ENCODE results near the gene COX4I1. TPM values are rescaled to one million over a fixed set of nuclear protein-coding genes. Genes with fewer than 3 reads are reported as not detected.

Gene COX4I1
- total and polyA plus RNA-seq, 4 donors, result 245 to 1,007 (median 419) TPM

DNA sequence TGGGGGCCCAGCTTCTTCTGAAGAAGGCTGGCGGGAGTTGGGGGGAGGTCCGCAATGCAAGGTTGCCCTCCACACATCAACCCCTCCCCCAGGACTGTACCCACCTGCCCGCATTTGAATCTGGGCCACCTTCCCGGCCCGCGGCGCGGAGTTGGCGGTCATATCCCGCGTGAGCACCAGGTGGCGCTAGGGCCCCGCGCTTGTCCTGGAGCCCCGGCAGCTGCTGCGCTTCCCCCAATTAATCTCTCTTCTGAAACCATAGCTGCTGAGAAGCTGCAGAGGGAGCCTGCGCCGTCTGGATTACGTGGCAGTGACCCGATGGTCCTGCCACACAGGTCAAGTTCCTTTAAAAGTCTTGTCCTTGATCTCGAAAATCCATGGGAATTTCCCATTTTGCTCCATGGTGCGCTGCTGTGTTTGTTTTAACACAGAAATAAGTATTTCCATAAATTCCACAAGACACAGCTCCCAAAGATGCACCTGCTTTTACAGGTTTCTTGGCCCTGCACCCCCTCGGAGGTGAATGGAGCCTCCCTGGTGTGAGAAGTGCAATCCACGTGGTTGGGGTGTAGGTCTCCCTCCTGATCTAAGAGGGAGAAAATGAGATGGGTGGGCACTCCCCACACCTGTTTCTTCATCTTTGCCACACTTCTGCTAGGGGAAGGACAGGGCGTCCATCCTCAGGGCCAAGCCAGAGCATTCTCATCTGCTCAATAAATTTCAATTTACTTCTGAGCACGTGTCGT lies 22.1 kb downstream of the COX4I1 start:
- peak; percentile 91 for ATAC-seq (ENCODE audit: low FRiP score)
- Histone ChIP-seq H3K4me1 (ENCODE audit: control insufficient read depth in 1 of 2, insufficient read depth in 2 of 2, low read length in 2 of 2) (no peaks in the 10 kb centered on the region), H3K27me3 (ENCODE audit: control insufficient read depth in 1 of 2, insufficient read depth in 2 of 2, low read length in 1 of 2) (no peaks in the 10 kb centered on the region), H3K27ac (ENCODE audit: low read depth in 1 of 2, low read length in 2 of 2) (no peak overlapping the region), H3K4me3 (ENCODE audit: low read length in 2 of 2) (no peak overlapping the region), H3K9me3 (ENCODE audit: control insufficient read depth, low read length) (no peaks in the 10 kb centered on the region), H3K36me3 (ENCODE audit: control insufficient read depth in 1 of 2, insufficient read depth in 2 of 2, low read length in 1 of 2) (no peaks in the 10 kb centered on the region)
- DNase-seq, result peak; percentile 84 to 93
- intact Hi-C loops (cut with DNase I), result loop anchor here (1.0 to 10.0 kb wide), 3 partner anchors 163 to 195 kb away; no protein-coding TSS in a partner anchor
- WGBS, 2 donors, result 15% methylated on average over 27 of the region's 27 CpGs

DNA sequence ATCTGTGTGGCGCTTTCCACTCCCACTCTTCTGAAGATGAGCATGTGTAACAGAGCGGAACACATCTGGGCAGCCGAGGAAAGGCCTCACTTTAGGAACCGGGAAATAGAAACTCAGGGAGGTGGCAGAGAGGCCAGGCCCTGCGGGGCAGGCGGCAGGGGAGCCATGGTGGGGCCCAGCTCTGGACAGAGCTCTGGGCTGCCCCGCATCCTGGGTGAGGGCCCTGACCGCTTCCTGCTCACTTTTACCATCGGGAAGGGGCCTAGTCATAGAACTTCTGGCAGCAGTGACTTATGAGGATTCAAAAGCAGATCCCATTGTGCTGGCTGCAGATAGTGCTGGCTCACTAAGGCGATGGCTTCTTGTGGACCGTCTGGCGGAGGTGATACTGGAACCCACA lies 22.6 kb downstream of the COX4I1 start:
- no peaks in the 10 kb centered on the region for H3K9me3 ChIP-seq (ENCODE audit: control insufficient read depth, low read length)
- H3K36me3 ChIP-seq (ENCODE audit: control insufficient read depth in 1 of 2, insufficient read depth in 2 of 2, low read length in 1 of 2), result no peaks in the 10 kb centered on the region
- no peaks in the 10 kb centered on the region for H3K27me3 ChIP-seq (ENCODE audit: control insufficient read depth in 1 of 2, insufficient read depth in 2 of 2, low read length in 1 of 2)
- H3K4me3 ChIP-seq (ENCODE audit: low read length in 2 of 2), result no peak overlapping the region
- WGBS, 2 donors, result 91 to 93% methylated on average over 12 of the region's 12 CpGs
- H3K27ac ChIP-seq (ENCODE audit: low read depth in 1 of 2, low read length in 2 of 2), result no peak overlapping the region
- peak in 1 of 2 donors; percentile 52 for DNase-seq
- no peak for ATAC-seq (ENCODE audit: low FRiP score)
- intact Hi-C loops (cut with DNase I), result loop anchor here in 1 of 2 donors (2.0 to 10.0 kb wide), 2 partner anchors 163 to 195 kb away; no protein-coding TSS in a partner anchor
- no peaks in the 10 kb centered on the region for H3K4me1 ChIP-seq (ENCODE audit: control insufficient read depth in 1 of 2, insufficient read depth in 2 of 2, low read length in 2 of 2)

DNA sequence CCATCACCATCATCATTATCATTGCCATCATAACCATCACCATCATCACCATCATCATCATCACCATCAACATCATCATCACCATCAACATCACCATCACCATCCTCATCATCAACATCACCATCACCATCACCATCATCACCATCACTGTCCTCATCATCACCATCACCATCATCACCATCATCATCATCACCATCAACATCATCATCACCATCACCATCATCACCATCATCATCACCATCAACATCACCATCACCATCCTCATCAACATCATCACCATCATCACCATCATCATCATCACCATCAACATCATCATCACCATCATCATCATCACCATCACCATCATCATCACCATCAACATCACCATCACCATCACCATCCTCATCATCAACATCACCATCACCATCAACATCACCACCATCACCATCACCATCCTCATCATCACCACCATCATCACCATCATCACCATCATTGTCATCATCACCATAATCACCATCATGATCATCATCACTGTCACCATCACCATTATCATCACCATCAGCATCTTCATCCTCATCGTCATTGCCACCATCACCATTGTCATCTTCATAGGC lies 23.9 kb downstream of the COX4I1 start:
- ATAC-seq (ENCODE audit: low FRiP score) (no peak), DNase-seq (no peak)
- no peaks in the 10 kb centered on the region for H3K9me3 ChIP-seq (ENCODE audit: control insufficient read depth, low read length)
- H3K4me3 ChIP-seq (ENCODE audit: low read length in 2 of 2), result no peak overlapping the region
- no peak overlapping the region for H3K27ac ChIP-seq (ENCODE audit: low read depth in 1 of 2, low read length in 2 of 2)
- H3K36me3 ChIP-seq (ENCODE audit: control insufficient read depth in 1 of 2, insufficient read depth in 2 of 2, low read length in 1 of 2), result no peaks in the 10 kb centered on the region
- intact Hi-C loops (cut with DNase I), result loop anchor here in 1 of 2 donors (2.0 to 10.0 kb wide), 2 partner anchors 161 to 193 kb away; no protein-coding TSS in a partner anchor
- WGBS, 2 donors, result 96 to 97% methylated on average over 1 of the region's 1 CpG
- no peaks in the 10 kb centered on the region for H3K4me1 ChIP-seq (ENCODE audit: control insufficient read depth in 1 of 2, insufficient read depth in 2 of 2, low read length in 2 of 2)
- H3K27me3 ChIP-seq (ENCODE audit: control insufficient read depth in 1 of 2, insufficient read depth in 2 of 2, low read length in 1 of 2), result no peaks in the 10 kb centered on the region

DNA sequence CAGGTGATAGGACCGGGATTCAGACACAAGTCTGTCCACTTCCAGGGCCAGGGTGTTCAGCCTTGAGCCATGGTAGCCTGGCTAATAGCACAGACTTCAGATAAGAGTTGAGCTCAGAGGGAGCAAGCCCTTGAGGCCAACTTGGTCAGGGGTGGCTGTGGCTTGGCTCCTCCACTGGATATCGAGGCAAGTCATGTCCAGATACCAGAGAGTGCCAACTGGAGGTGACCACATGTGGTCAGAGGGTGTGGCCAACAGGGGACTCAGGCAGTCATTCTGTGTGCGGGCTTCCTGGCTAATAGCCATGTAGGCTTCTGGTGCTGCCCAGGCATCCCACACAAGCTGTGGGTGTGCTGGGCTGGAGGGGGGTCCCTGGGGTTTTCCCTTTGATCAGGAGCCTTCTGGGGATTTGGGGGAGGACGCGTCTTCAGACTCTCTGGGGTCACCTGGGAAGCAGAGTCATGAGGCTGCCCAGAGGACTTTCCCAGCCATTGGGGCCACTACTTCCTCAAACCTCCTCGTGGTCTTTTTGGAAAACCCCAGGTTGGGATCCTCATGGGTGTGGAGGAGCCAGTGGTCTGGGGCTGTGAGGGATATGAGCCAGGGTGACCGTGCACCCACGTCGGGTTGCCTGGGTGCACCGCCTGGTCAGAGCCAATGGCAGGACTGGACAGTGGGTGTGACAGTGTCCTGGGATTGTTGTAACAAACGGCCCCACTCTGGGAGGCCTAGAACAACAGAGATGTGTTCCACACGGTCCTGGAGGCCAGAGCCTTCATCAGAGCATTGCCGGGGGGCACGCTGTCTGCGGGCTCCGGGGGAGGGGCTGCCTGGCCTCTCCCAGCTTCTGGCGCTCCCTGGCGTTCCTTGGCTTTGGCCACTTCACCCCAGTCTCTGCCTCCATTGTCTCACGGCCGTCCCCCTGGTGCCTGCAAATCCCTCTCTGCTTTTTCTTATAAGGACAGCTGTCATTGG lies 25.0 kb downstream of the COX4I1 start:
- DNase-seq, result peak; percentile 39 to 50
- H3K4me3 ChIP-seq (ENCODE audit: low read length in 2 of 2), result no peak overlapping the region
- intact Hi-C loops (cut with DNase I), result loop anchor here in 1 of 2 donors (10.0 kb wide), 1 partner anchor 160 kb away; no protein-coding TSS in a partner anchor
- no peaks in the 10 kb centered on the region for H3K36me3 ChIP-seq (ENCODE audit: control insufficient read depth in 1 of 2, insufficient read depth in 2 of 2, low read length in 1 of 2)
- H3K27ac ChIP-seq (ENCODE audit: low read depth in 1 of 2, low read length in 2 of 2), result no peak overlapping the region
- no peak for ATAC-seq (ENCODE audit: low FRiP score)
- no peaks in the 10 kb centered on the region for H3K27me3 ChIP-seq (ENCODE audit: control insufficient read depth in 1 of 2, insufficient read depth in 2 of 2, low read length in 1 of 2)
- H3K4me1 ChIP-seq (ENCODE audit: control insufficient read depth in 1 of 2, insufficient read depth in 2 of 2, low read length in 2 of 2), result no peaks in the 10 kb centered on the region
- WGBS, 2 donors, result 76 to 84% methylated on average over 20 of the region's 20 CpGs
- no peaks in the 10 kb centered on the region for H3K9me3 ChIP-seq (ENCODE audit: control insufficient read depth, low read length)

DNA sequence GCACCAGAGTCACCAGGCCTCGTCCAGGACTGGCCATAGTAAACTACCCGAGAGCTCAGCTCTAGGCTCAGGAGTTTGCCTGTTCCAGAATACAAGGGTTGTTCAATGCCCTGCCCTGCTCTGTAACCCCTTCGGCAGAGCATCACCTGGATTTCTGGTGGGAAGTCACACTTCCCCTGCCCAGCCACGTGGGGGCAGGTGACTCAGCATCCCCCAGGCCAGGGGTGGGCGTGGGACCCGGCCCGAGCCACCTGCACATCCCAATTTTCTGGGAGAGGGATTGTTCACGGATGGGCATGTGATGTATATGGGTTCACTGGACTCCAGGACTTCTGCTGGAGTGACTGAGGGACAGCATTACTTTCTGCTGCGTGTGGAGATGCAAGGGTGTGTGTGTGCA lies 25.8 kb downstream of the COX4I1 start:
- DNase-seq (peak; percentile 25 to 36), ATAC-seq (ENCODE audit: low FRiP score) (no peak)
- Histone ChIP-seq H3K27me3 (ENCODE audit: control insufficient read depth in 1 of 2, insufficient read depth in 2 of 2, low read length in 1 of 2) (no peaks in the 10 kb centered on the region), H3K36me3 (ENCODE audit: control insufficient read depth in 1 of 2, insufficient read depth in 2 of 2, low read length in 1 of 2) (no peaks in the 10 kb centered on the region), H3K27ac (ENCODE audit: low read depth in 1 of 2, low read length in 2 of 2) (no peak overlapping the region), H3K4me1 (ENCODE audit: control insufficient read depth in 1 of 2, insufficient read depth in 2 of 2, low read length in 2 of 2) (no peaks in the 10 kb centered on the region), H3K4me3 (ENCODE audit: low read length in 2 of 2) (no peak overlapping the region), H3K9me3 (ENCODE audit: control insufficient read depth, low read length) (no peaks in the 10 kb centered on the region)
- intact Hi-C loops (cut with DNase I), result loop anchor here in 1 of 2 donors (10.0 kb wide), 1 partner anchor 159 kb away; no protein-coding TSS in a partner anchor
- WGBS, 2 donors, result 62 to 64% methylated on average over 9 of the region's 9 CpGs

DNA sequence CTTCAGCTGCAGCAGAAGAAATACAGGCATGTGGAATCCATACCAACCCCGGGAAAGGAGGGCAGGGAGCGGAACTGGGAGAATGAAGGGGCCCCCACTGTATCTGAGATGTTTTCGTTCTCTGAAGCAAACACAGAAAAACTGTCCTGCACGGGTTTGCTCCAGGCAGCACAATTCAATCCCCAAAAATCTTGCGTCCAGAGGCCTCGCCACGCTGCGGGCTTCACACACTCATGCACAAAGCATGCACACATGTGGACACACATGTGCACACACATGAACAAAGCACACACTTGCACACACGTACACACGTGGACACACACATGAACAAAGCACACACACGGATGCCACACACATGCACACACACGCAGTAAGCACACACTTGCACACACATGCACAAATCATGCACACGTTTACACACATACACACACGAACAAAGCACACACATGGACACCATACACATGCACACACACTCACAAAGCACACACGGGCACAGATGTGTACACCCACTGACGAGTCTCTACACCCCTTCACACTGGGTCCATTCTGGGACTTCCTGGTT lies 27.3 kb downstream of the COX4I1 start:
- no peak overlapping the region for H3K27ac ChIP-seq (ENCODE audit: low read depth in 1 of 2, low read length in 2 of 2)
- H3K27me3 ChIP-seq (ENCODE audit: control insufficient read depth in 1 of 2, insufficient read depth in 2 of 2, low read length in 1 of 2), result no peaks in the 10 kb centered on the region
- DNase-seq (peak in 1 of 2 donors; percentile 48), ATAC-seq (ENCODE audit: low FRiP score) (no peak)
- no peak overlapping the region for H3K4me3 ChIP-seq (ENCODE audit: low read length in 2 of 2)
- H3K4me1 ChIP-seq (ENCODE audit: control insufficient read depth in 1 of 2, insufficient read depth in 2 of 2, low read length in 2 of 2), result no peaks in the 10 kb centered on the region
- 75 to 76% methylated on average over 16 of the region's 16 CpGs for WGBS, 2 donors
- intact Hi-C loops (cut with DNase I), result loop anchor here in 1 of 2 donors (10.0 kb wide), 1 partner anchor 158 kb away; no protein-coding TSS in a partner anchor
- no peaks in the 10 kb centered on the region for H3K36me3 ChIP-seq (ENCODE audit: control insufficient read depth in 1 of 2, insufficient read depth in 2 of 2, low read length in 1 of 2)
- no peaks in the 10 kb centered on the region for H3K9me3 ChIP-seq (ENCODE audit: control insufficient read depth, low read length)

DNA sequence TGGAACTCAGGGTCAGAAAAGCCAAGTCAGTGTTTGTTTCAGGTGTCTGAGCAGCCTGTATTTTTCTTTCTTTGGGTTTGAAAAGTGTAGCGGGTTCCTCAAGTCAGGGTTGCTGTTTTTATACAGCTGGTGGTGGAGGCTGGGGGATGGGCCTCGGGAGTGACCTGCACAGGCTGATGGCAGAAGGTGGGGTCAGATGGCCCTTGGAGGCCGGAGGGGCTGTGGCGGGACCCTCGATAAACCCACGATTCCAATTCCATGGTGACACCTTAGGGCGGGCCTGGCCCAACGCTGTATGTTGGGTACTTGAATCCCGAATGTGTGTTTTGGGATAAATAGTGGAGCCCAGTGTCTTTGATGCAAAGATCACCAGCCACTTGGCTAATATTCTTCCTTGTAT lies 28.7 kb downstream of the COX4I1 start:
- ATAC-seq (ENCODE audit: low FRiP score), result no peak
- intact Hi-C loops (cut with DNase I), result loop anchor here in 1 of 2 donors (10.0 kb wide), 1 partner anchor 157 kb away; no protein-coding TSS in a partner anchor
- no peak overlapping the region for H3K27ac ChIP-seq (ENCODE audit: low read depth in 1 of 2, low read length in 2 of 2)
- WGBS, 2 donors, result 49 to 51% methylated on average over 9 of the region's 9 CpGs
- no peaks in the 10 kb centered on the region for H3K36me3 ChIP-seq (ENCODE audit: control insufficient read depth in 1 of 2, insufficient read depth in 2 of 2, low read length in 1 of 2)
- no peaks in the 10 kb centered on the region for H3K4me1 ChIP-seq (ENCODE audit: control insufficient read depth in 1 of 2, insufficient read depth in 2 of 2, low read length in 2 of 2)
- H3K4me3 ChIP-seq (ENCODE audit: low read length in 2 of 2), result no peak overlapping the region
- H3K9me3 ChIP-seq (ENCODE audit: control insufficient read depth, low read length), result no peaks in the 10 kb centered on the region
- DNase-seq, result peak in 1 of 2 donors; percentile 74
- no peaks in the 10 kb centered on the region for H3K27me3 ChIP-seq (ENCODE audit: control insufficient read depth in 1 of 2, insufficient read depth in 2 of 2, low read length in 1 of 2)
